OCI-LY3 (cell line): ENCODE data around the gene EXOC6.

ENCODE experiments used
- H2AFZ ChIP-seq: fragments of 200-600, 300-600 bp; shearing (Covaris generic); 2 replicates; pipeline ENCODE4 v1.6.0; 2014; ENCODE audit warnings: antibody characterized with exemption, low read depth, low read length
- H3K27ac ChIP-seq: fragments of 200-600, 300-600 bp; sonication (generic); 2 replicates; pipeline ENCODE4 v1.5.1; 2014; ENCODE audit warnings: mild to moderate bottlenecking, low read length, moderate library complexity, mixed read lengths
- H3K27me3 ChIP-seq: fragments of 200-600, 300-600 bp; sonication (generic); 2 replicates; pipeline ENCODE4 v1.6.1; 2014; ENCODE audit warnings: low read depth, low read length, mixed read lengths
- H3K36me3 ChIP-seq: fragments of 200-600, 300-600 bp; sonication (generic); replicated peaks from 2 replicates; pipeline ENCODE3; 2014; ENCODE audit warnings: low read depth, low read length, mixed read lengths
- H3K4me1 ChIP-seq: fragments of 300-600, 200-600 bp; sonication (generic); 2 replicates; pipeline ENCODE4 v1.6.1; 2014; ENCODE audit warnings: low read length, mixed read lengths
- H3K4me2 ChIP-seq: fragments of 200-600, 300-600 bp; sonication (generic); 2 replicates; pipeline ENCODE4 v1.6.1; 2014; ENCODE audit warnings: low read length, mixed read lengths
- H3K4me3 ChIP-seq: fragments of 300-600, 200-600 bp; sonication (generic); 2 replicates; pipeline ENCODE4 v1.5.1; 2014; ENCODE audit warnings: antibody characterized with exemption, mild to moderate bottlenecking, low read length, moderate library complexity
- H3K79me2 ChIP-seq: fragments of 300-600, 200-600 bp; shearing (Covaris generic); 2 replicates; pipeline ENCODE4 v1.6.1; 2014; ENCODE audit warnings: mild to moderate bottlenecking, low read length, mixed read lengths
- H3K9ac ChIP-seq: fragments of 300-600, 200-600 bp; shearing (Covaris generic); 2 replicates; pipeline ENCODE4 v1.6.0; 2014; ENCODE audit warnings: mild to moderate bottlenecking, low read length, moderate library complexity
- H3K9me3 ChIP-seq: fragments of 200-600, 300-600 bp; shearing (Covaris generic); 2 replicates; pipeline ENCODE4 v1.6.1; 2014; ENCODE audit warnings: low read length, mixed read lengths; ENCODE audit not compliant: insufficient read depth
- H4K20me1 ChIP-seq: fragments of 200-600, 300-600 bp; sonication (generic); 2 replicates; pipeline ENCODE4 v1.6.1; 2016; ENCODE audit warnings: low read length, mixed read lengths; ENCODE audit not compliant: insufficient read depth
- EZH2phosphoT487 ChIP-seq: fragments of 200-600 bp; shearing (Covaris generic); IDR thresholded peaks from 2 replicates; pipeline ENCODE4 v1.6.1; 2018; ENCODE audit warnings: antibody characterized with exemption, mixed run types, low read depth
- TF ChIP-seq, protein P1 (sequence below): fragments of 200-600, 300-600 bp; sonication (generic); IDR thresholded peaks from 2 replicates; pipeline ENCODE4 v1.5.1; 2014; ENCODE audit warnings: antibody characterized with exemption, low read length, low read depth

Gene EXOC6

DNA sequence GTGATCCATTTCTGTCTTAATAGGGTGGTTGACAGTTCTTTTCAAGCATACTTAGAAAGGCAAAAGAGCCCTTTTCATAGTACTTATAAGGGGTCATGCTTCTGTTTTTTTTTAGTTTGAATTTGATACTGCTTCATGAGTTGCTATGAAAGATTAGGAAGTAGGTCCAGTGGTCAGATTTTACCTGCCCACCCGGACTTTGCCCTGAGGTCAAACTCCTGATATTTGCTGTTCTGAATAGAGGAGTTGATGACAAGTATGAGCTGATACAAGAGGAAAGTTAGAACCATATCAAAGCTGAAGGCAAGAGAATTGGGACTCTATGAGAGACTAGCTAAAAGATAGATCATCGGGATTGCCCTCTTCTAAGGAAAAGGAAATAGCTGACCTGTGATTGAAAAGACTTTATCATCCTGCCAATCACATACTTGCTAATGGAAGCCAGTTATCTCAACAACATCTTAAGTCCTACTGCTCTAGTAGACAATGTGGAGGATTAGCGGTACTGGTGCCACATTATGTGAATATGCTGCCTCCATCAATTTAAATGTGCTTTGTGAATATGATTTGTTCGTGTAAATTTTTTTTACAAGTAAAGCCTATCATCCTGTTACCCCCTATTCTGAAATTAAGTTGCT, 174.8 kb downstream of the EXOC6 start:
- H4K20me1 ChIP-seq: no peaks in the 10 kb centered on the region
- no peak overlapping the region for H3K27ac ChIP-seq
- H3K27me3 ChIP-seq: no peaks in the 10 kb centered on the region
- no peak overlapping the region for H3K4me2 ChIP-seq
- H3K36me3 ChIP-seq: no peaks in the 10 kb centered on the region
- H3K9ac ChIP-seq: no peak overlapping the region
- H3K79me2 ChIP-seq: no peaks in the 10 kb centered on the region
- H3K9me3 ChIP-seq: no peaks in the 10 kb centered on the region
- no peak for TF ChIP-seq EZH2phosphoT487
- TF ChIP-seq, protein P1, sequence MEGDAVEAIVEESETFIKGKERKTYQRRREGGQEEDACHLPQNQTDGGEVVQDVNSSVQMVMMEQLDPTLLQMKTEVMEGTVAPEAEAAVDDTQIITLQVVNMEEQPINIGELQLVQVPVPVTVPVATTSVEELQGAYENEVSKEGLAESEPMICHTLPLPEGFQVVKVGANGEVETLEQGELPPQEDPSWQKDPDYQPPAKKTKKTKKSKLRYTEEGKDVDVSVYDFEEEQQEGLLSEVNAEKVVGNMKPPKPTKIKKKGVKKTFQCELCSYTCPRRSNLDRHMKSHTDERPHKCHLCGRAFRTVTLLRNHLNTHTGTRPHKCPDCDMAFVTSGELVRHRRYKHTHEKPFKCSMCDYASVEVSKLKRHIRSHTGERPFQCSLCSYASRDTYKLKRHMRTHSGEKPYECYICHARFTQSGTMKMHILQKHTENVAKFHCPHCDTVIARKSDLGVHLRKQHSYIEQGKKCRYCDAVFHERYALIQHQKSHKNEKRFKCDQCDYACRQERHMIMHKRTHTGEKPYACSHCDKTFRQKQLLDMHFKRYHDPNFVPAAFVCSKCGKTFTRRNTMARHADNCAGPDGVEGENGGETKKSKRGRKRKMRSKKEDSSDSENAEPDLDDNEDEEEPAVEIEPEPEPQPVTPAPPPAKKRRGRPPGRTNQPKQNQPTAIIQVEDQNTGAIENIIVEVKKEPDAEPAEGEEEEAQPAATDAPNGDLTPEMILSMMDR: no peak
- no peaks in the 10 kb centered on the region for H3K4me1 ChIP-seq
- no peak overlapping the region for H3K4me3 ChIP-seq
- H2AFZ ChIP-seq: no peak overlapping the region

DNA sequence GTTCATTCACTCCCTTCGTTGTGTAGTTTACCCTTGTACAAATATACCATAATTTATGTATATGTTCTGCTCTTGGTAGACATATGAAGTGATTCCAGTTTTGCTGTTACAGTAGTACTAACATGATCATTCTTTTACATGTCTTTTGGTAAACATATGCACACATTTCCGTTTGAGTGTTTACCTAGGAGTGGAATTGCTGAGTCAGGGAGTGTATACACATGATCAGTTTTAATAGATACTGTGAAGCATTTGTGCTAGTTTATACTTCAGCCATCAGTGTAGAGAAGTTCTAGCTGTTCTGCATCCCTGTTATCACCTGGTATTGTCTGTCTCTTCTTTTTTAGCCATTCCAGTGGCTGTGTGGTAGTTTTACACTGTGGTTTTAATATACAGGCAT, 177.8 kb downstream of the EXOC6 start:
- Histone ChIP-seq H3K4me3 (no peak overlapping the region), H3K27me3 (no peaks in the 10 kb centered on the region), H3K36me3 (no peaks in the 10 kb centered on the region), H4K20me1 (no peaks in the 10 kb centered on the region), H3K79me2 (no peaks in the 10 kb centered on the region), H3K9ac (no peak overlapping the region), H2AFZ (no peak overlapping the region), H3K4me2 (no peak overlapping the region), H3K4me1 (no peaks in the 10 kb centered on the region), H3K27ac (no peak overlapping the region), H3K9me3 (no peaks in the 10 kb centered on the region)
- TF ChIP-seq EZH2phosphoT487: no peak
- TF ChIP-seq, protein P1: no peak

DNA sequence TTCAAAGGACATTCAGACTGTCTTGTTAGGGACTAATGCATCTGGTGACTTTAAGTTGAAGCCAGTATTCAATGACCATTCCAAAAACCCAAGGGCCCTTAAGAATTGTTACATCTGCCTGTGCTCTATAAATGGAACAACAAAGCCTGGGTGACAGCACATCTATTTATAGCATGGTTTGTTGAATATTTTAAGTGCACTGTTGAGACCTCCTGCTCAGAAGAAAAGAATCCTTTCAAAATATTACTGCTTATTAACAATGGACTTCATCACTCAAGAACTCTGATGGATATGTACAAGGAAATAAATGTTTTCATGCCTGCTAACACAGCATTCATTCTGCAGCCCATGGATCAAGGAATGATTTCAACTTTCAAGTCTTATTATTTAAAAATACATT, 179.2 kb downstream of the EXOC6 start:
- H3K79me2 ChIP-seq: no peaks in the 10 kb centered on the region
- TF ChIP-seq, protein P1: no peak
- no peak for TF ChIP-seq EZH2phosphoT487
- no peaks in the 10 kb centered on the region for H4K20me1 ChIP-seq
- no peak overlapping the region for H3K9ac ChIP-seq
- H3K36me3 ChIP-seq: no peaks in the 10 kb centered on the region
- H3K9me3 ChIP-seq: no peaks in the 10 kb centered on the region
- no peak overlapping the region for H3K4me3 ChIP-seq
- H3K27ac ChIP-seq: no peak overlapping the region
- H2AFZ ChIP-seq: no peak overlapping the region
- no peaks in the 10 kb centered on the region for H3K4me1 ChIP-seq
- H3K4me2 ChIP-seq: no peak overlapping the region
- H3K27me3 ChIP-seq: no peaks in the 10 kb centered on the region

DNA sequence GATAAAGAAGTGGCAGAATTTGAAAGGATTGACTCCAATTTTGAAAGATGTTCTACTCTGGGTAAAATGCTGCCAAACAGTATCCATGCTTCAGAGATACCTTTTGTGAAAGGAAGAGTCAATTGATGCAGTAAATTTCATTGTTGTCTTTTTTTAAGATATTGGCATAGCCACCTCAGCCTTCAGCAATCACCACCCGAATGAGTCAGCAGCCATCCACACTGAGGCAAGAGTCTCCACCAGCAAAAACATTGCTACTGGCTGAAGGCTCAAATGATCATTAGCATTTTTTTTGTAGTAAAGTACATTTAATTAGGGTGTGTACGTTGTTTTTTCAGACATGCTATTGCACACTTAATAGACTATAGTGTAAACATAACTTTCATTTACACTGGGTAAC, 180.6 kb downstream of the EXOC6 start:
- H3K9me3 ChIP-seq: no peaks in the 10 kb centered on the region
- no peaks in the 10 kb centered on the region for H4K20me1 ChIP-seq
- H3K79me2 ChIP-seq: no peaks in the 10 kb centered on the region
- H3K4me1 ChIP-seq: no peaks in the 10 kb centered on the region
- no peaks in the 10 kb centered on the region for H3K27me3 ChIP-seq
- no peaks in the 10 kb centered on the region for H3K36me3 ChIP-seq
- H3K9ac ChIP-seq: no peak overlapping the region
- H3K4me2 ChIP-seq: no peak overlapping the region
- no peak overlapping the region for H3K27ac ChIP-seq
- no peak overlapping the region for H3K4me3 ChIP-seq
- no peak overlapping the region for H2AFZ ChIP-seq
- TF ChIP-seq, protein P1: no peak
- TF ChIP-seq EZH2phosphoT487: no peak
